Eye (tissue), 1 donor: ENCODE results near the gene CD70.
"Not testable (repeated sequence)": the region's sequence is repeated elsewhere in the genome, so short reads cannot be mapped to it uniquely, and the experiment has no call there.

Experiments used
- DNase-seq: peaks from one replicate; pipeline ENCODE4 v3.0.0-alpha.2; 2015

The CD70 gene, protein sequence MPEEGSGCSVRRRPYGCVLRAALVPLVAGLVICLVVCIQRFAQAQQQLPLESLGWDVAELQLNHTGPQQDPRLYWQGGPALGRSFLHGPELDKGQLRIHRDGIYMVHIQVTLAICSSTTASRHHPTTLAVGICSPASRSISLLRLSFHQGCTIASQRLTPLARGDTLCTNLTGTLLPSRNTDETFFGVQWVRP

DNA sequence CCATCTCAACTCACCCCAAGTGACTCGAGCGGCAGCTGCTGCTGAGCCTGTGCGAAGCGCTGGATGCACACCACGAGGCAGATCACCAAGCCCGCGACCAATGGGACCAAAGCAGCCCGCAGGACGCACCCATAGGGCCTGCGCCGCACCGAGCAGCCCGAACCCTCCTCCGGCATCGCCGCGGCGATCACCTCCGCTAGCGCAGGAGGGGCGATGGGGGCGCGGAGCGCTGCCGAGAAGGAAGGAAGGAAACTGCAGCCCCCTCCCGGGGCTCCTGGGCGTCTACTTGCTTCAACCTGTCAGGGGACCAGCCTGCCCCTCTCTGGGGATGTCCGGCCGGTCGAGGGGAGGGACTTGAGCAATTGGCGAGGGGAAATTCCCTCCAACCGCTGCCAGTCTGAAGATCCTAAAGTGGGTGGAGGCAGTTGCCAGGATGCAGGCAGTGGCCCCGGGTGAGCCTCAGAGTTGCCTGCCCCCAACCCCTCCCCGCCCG, at the start of gene CD70:
Gene CD70, minus strand, starts transcription at position 324 of the 493 bp plus-strand sequence. Its CDS starts 148 bp downstream, at position 176.
- peak; percentile 43 for DNase-seq

DNA sequence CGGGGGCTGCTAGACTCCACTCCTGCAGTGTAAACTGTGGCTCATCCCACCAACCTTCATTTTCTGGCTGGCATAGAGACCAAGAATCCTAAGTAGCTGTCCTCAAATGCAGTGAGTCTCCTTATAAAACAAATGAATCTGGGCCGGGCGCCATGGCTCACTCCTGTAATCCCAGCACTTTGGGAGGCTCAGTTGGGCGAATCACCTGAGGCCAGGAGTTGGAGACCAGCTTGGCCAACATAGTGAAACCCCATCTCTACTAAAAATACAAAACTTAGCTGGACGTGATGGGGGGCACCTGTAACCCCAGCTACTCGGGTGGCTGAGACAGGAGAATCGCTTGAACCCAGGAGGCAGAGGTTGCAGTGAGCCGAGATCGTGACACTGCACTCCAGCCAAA, 49.4 kb upstream of the CD70 start:
- DNase-seq: not testable (repeated sequence)

DNA sequence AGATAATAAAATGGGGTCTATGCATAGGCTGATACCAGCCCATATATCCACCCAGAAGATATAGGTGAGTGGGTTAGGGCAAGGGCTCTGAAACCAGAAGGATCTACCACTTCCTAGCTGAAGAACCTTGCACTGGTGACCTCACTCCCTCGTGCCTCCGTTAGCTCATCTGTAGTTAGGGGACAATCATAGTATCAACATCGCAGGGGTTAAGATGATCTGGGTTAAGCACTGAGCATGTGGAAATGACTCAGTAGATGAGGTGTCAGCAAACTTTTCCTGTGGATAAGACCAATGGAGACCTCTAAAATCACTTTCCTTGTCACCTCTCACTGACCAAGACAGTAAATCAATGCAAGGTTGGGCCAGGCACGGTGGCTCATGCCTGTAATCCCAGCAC, 48.5 kb upstream of the CD70 start:
- no peak for DNase-seq

DNA sequence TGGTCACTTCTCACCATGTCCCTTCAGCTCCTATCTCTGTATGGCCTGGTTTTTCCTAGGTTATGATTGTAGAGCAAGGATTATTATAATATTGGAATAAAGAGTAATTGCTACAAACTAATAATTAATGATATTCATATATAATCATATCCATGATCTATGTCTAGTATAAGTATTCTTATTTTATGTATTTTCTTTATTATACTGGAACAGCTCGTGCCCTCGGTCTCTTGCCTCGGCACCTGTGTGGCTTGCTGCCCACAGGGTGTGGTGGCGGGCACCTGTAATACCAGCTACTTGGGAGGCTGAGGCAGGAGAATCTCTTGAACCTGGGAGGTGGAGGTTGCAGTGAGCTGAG, 42.5 kb upstream of the CD70 start:
- not testable (repeated sequence) for DNase-seq

DNA sequence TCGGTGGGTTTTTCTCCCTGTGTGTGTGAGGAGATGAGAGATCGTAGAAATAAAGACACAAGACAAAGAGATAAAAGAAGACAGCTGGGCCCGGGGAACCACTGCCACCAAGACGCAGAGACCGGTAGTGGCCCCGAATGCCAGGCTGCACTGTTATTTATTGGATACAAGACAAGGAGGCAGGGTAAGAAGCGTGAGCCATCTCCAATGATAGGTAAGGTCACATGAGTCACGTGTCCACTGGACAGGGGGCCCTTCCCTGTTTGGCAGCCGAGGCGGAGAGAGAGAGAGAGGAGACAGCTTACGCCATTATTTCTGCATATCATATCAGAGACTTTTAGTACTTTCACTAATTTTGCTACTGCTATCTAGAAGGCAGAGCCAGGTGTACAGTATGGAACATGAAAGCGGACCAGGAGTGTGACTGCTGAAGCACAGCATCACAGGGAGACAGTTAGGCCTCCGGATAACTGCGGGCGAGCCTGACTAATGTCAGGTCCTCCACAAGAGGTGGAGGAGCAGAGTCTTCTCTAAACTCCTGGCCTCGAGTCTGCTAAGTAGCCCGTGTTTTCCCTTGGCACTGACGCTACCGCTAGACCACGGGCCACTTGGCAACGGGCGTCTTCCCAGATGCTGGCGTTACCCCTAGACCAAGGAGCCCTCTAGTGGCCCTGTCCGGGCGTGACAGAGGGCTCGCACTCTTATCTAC, 42.0 kb upstream of the CD70 start:
- DNase-seq: peak; percentile 70

DNA sequence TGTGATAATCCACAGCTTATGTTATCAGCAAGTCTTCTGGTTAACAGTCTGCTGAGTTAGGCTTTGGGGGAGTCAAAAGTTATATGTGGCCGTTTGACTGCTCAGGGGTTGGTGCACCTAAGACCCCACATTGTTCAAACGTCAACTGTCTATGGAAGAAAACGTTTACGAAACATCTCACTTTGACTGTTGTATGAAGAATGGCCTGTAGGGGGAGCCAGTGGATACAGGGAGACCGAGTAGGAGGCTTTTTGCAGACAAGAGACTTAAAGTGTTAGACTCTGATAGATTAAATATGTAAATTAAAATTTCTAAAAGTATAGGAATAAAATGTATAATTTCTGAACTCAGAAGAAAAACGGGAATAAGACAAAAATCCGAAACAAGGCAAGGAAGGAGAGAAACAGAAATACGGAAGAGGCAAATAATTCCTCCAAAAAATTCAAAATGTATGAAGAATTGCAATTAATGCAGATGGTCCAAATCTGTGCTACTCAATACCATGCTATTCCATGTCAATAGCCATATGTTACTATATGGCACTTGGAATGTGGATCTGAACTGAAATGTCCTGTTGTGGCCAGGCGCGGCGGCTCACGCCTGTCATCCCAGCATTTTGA, 41.2 kb upstream of the CD70 start:
- peak; percentile 92 for DNase-seq

DNA sequence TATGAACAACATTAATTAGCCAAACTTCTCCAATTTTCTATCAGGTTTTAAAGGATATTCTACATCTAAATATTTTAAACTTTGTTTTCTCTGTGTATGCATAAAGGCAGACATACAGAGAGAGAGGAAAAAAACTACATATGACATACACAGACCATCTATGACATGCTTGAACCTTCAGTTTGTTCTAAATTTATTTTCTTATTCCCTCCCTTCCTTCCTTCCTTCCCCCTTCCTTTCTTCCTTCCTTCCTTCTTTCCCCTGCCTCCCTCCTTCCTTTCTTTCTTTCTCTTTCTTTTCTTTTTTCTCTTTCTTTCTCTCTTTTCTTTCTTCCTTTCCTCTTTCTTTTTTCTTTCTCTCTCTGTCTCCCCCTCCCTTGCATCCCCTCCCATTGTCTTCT, 35.8 kb upstream of the CD70 start:
- DNase-seq: no peak

DNA sequence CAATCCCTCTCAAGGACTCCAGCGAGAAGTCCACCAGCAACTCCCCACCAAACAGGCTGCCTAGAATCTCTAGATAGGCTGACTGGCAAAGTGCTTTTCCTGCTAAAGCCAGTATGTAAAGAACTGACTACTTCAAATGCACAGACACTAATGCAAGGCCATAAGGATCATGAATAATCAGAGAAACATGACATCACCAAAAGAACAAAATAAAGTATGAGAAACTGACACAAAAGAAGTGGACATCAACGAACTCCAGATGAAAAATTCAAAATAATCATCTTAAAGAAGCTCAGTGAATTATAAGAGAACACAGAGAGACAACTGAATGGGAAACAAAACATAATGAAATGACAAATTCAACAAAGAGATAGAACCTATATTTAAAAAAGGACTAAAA, 26.4 kb upstream of the CD70 start:
- DNase-seq: no peak

DNA sequence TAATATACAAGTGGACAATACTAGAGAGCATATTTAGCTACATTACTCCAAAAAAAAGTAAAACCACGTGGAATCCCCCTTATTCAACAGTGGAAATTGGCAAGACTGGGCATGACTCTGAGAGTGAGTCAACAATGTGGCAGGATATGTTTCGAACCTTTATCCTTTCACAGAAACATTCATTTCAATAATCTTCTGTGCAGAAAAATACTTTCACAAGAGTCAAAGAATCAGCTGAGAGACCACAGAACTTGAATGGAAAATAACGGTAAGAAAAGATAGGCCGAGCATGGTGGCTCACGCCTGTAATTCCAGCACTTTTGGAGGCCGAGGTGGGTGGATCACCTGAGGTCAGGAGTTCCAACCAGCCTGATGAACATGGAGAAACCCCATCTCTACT, 25.1 kb upstream of the CD70 start:
- no peak for DNase-seq

DNA sequence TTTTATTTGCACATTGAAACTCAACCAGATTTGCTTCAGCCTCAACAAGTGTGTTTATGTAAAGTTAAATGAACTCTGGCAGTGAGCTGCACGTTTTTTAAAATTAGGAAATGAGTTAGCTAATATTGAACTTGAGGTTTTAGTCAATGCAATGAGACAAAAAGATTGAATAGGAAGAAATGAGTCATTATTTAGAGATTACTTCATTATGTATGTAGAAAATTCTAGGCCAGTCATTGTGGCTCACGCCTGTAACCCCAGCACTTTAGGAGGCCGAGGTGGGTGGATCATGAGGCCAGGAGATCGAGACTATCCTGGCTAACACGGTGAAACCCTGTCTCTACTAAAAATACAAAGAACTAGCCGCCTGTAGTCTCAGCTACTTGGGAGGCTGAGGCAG, 22.8 kb upstream of the CD70 start:
- DNase-seq: no peak

DNA sequence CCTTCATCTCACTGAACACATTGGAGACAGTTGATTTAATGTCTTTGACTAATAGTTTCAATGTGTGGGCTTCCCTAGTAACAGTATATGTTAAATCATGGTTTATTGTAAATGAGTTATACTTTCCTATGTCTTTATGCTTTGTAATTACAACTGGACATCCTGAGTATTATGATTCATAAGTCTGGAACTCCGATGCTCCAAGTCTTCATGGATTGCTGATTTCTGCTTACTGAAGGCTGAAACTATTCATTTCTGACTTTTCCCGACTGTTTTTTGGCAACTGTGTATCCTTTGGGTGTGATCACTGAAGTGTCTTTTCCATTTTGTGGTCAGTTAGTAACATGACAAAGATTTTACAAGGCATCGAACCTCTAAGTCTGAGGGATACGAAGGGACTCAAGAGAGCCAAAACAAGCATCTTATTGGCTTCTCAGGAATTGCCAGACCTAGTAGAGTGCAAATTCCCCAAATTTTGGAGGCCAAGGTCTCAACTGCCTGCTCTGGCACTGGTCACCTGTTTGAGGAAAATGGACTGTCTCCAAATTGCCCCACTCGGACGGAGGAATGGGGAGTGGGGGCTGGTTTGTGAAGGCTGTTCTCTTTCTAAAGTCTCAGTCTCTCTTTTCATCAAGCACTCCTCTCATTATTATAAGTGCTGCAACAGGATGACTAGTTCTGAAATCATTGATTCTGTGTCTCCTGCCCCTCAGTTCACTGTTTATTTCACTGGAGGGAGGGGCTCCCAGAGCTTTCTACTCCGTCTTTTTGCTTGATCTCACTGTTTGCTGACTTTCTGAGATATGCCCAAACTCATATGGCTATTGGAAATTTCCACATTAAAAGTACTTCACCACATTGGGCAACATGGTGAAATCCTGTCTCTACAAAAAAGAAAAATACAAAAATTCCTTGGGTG, 20.2 kb upstream of the CD70 start:
- peak; percentile 17 for DNase-seq

DNA sequence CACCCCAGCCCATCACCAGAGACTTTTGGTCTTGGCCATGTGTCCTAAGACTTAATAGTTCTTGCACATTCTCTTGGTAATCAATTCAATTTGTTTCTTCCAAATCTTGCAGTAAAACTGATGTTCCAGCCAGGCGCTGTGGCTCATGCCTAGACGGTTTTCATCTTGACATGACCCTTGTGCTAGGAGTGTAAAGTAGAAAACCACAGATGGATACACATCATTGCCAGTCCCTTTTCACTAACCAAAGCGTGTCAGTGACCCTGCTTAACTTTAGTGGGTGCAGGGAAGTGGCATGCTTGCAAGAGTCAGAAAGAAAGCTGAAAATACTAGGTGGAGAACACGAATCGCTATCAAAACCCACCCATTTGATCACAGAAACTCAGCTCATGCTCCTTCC, 18.0 kb upstream of the CD70 start:
- DNase-seq: no peak

DNA sequence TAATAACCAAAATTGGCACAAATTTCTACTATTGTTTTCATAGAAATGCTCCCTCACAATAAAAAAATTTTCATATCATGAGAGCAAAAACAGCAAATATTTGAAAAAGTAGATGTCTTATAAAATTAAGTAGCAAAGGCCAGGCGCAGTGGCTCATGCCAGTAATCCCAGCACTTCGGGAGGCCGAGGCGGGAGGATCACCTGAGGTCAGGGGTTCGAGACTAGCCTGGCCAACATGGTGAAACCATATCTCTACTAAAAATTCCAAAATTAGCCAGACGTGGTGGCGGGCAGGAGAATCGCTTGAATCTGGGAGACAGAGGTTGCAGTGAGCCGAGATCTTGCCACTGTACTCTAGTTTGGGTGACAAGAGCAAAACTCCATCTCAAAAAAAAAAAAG, 17.2 kb upstream of the CD70 start:
- not testable (repeated sequence) for DNase-seq

DNA sequence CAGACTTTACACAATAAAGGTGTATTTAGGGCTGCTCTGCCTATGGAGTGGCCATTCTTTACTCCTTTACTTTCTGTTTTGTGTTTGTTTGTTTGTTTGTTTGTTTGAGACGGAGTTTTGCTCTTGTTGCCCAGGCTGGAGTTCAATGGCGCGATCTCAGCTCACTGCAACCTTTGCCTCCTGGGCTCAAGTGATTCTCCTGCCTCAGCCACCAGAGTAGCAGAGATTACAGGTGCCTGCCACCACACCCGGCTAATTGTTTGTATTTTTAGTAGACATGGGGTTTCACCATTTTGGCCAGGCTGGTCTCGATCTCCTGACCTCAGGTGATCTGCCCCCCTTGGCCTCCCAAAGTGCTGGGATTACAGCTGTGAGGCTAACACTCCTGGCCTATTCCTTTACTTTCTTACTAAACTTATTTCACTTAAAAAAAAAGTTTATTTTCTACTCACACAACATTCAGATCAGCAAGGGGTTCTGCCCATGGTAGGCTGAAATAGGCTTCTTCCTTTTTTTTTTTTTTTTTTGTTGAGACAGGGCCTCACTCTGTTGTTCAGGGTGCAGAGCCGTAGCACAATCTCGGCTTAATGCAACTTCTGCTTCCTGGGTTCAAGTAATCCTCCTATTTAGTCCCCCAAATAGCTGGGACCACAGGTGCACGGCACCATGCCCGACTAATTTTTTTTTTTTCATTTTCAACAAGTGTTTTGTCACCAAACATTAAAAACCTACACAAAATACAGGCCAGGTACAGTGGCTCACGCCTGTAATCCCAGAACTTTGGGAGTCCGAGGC, 15.5 kb upstream of the CD70 start:
- not testable (repeated sequence) for DNase-seq

DNA sequence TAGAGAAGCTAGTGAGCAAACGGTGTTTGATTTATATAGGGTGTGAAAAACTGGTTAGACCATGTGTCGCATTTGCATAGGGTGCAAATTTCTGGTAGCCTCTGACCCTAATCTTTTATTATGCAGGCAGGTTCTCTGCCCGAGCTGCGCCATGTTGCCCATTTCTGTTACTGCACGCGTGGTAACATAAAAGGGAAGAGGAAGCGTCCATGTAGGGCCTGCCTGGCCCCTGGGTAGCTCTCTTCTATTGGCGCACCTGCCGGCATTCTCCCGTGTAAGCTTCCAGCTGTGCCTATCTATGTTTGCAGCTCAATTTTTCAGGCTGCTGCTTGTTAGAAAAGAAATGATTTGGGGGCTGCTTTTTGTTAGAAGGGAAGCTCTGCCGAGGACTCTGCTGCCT, 14.0 kb upstream of the CD70 start:
- DNase-seq: no peak

DNA sequence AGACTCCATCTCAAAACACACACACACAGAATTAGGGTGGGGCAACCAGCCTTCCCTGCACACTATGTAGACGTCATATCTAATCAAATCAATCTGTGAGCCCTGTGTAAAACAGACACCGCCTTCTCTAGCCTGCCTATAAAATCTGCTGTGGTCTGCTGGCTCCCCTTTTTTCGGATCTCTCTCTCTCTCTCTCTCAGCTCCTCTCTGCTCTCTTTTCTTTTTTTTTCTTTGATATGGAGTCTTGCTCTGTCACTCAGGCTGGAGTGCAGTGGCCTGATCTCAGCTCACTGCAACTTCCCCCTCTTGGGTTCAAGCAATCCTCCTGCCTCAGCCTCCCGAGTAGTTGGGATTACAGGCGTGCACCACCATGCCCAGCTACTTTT, 11.8 kb upstream of the CD70 start:
- DNase-seq: peak; percentile 20

DNA sequence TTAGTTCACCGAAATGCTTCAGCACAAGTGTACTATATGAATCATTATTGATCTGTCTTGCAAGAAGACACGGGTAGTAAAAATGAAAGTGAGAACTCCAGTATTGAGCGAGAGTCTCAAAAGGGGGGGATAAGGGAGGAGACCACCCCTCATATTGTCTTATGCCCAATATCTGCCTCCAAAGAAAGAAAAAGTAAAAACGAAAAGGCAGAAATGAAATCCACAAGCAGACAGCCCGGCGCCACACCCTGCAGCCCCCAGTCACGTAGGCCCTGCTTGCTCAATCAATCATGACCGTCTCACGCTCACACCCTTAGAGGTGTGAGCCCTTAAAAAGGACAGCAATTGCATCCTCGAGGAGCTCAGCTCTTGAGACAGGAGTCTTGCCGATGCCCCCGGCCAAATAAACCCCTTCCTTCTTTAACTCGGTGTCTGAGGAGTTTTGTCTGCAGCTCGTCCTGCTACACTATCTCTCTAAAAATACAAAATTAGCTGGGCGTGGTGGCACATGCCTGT, 10.6 kb upstream of the CD70 start:
- DNase-seq: not testable (repeated sequence)

DNA sequence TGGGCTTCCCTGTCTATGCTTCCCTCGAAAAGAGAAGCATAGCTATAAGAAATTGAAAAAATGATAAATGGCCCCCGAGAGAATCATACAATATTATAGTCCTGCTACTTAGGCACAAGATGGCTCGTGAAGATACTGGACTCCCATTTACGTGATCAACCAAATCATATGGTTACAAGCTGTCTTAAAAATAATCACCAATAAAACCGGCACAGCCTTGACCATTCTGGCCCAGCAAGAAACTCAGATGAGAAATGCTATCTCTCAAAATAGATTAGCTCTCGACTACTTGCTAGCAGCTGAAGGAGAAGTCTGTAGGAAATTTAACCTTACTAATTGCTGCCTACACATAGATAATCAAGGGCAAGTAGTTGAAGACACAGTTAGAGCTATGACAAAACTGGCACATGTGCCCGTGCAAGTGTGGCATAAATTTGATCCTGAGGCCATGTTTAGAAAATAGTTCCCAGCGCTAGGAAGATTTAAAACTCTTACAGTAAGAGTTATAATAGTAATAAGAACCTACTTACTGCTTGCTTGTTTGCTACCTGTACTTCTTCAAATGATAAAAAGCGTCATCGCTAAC, 10.1 kb upstream of the CD70 start:
- not testable (repeated sequence) for DNase-seq

DNA sequence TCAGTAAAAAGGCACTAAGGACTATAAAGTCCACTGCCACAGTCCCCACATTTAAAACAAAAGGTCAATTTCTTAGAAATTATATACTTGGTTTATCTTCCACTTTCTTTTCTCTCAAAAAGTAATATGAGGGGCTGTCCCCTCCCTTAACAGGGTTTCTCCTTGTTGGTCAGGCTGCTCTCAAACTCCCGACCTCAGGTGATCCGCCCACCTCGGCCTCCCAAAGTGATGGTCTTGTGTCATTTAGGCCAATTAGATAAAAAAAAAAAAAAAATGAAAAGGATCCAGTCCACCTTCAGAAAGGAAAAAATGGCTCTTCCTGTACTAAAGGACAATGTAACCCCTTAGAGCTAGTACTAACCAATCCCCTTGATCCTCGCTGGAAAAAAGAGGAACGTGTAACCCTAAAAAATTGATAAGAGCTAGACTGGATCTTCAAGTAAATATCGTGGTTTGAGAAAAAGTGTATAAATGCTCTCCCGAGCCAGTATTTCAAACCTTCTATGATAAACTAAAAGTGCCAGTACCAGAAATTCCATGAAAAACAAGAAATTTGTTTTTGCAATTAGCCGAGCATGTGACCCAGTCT, 9.0 kb upstream of the CD70 start:
- DNase-seq: no peak

DNA sequence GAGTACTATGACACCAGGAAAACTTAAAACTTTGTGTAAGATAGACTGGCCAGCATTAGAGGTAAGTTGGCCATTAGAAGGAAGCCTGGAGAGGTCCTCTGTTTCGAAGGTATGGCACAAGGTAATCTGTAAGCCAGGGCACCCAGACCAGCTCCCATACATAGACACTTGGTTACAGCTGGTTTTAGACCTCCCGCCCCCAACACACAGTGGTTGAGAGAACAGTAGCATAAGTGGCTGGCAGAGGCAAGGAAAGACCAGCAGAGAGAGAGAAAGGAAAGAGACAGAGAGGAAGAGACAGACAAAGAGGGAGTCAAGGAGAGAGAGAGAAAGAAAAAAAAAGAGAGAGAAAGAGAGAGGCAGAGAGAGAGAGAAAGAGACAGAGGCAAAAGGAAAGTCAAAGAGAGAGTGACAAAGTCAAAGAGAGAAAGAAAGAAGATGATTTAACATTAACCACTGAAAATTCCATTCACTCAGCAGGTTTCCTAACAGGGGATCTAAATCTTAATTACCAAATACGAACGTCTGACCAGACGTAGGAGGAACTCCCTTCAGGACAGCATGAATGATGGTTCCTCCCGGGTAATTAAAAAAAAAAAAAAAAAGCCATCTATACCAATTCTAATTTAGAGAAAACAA, 7.4 kb upstream of the CD70 start:
- DNase-seq: not testable (repeated sequence)
